OCI-LY3 (cell line): ENCODE data around the gene C9orf78.

ENCODE experiments used
- H2AFZ ChIP-seq: fragments of 200-600, 300-600 bp; shearing (Covaris generic); 2 replicates; pipeline ENCODE4 v1.6.0; 2014; ENCODE audit warnings: antibody characterized with exemption, low read depth, low read length
- H3K27ac ChIP-seq: fragments of 200-600, 300-600 bp; sonication (generic); 2 replicates; pipeline ENCODE4 v1.5.1; 2014; ENCODE audit warnings: mild to moderate bottlenecking, low read length, moderate library complexity, mixed read lengths
- H3K27me3 ChIP-seq: fragments of 200-600, 300-600 bp; sonication (generic); 2 replicates; pipeline ENCODE4 v1.6.1; 2014; ENCODE audit warnings: low read depth, low read length, mixed read lengths
- H3K36me3 ChIP-seq: fragments of 200-600, 300-600 bp; sonication (generic); replicated peaks from 2 replicates; pipeline ENCODE3; 2014; ENCODE audit warnings: low read depth, low read length, mixed read lengths
- H3K4me1 ChIP-seq: fragments of 300-600, 200-600 bp; sonication (generic); 2 replicates; pipeline ENCODE4 v1.6.1; 2014; ENCODE audit warnings: low read length, mixed read lengths
- H3K4me2 ChIP-seq: fragments of 200-600, 300-600 bp; sonication (generic); 2 replicates; pipeline ENCODE4 v1.6.1; 2014; ENCODE audit warnings: low read length, mixed read lengths
- H3K4me3 ChIP-seq: fragments of 300-600, 200-600 bp; sonication (generic); 2 replicates; pipeline ENCODE4 v1.5.1; 2014; ENCODE audit warnings: antibody characterized with exemption, mild to moderate bottlenecking, low read length, moderate library complexity
- H3K79me2 ChIP-seq: fragments of 300-600, 200-600 bp; shearing (Covaris generic); 2 replicates; pipeline ENCODE4 v1.6.1; 2014; ENCODE audit warnings: mild to moderate bottlenecking, low read length, mixed read lengths
- H3K9ac ChIP-seq: fragments of 300-600, 200-600 bp; shearing (Covaris generic); 2 replicates; pipeline ENCODE4 v1.6.0; 2014; ENCODE audit warnings: mild to moderate bottlenecking, low read length, moderate library complexity
- H3K9me3 ChIP-seq: fragments of 200-600, 300-600 bp; shearing (Covaris generic); 2 replicates; pipeline ENCODE4 v1.6.1; 2014; ENCODE audit warnings: low read length, mixed read lengths; ENCODE audit not compliant: insufficient read depth
- H4K20me1 ChIP-seq: fragments of 200-600, 300-600 bp; sonication (generic); 2 replicates; pipeline ENCODE4 v1.6.1; 2016; ENCODE audit warnings: low read length, mixed read lengths; ENCODE audit not compliant: insufficient read depth
- CTCF ChIP-seq: fragments of 200-600, 300-600 bp; sonication (generic); IDR thresholded peaks from 2 replicates; pipeline ENCODE4 v1.5.1; 2014; ENCODE audit warnings: antibody characterized with exemption, low read length, low read depth
- EZH2phosphoT487 ChIP-seq: fragments of 200-600 bp; shearing (Covaris generic); IDR thresholded peaks from 2 replicates; pipeline ENCODE4 v1.6.1; 2018; ENCODE audit warnings: antibody characterized with exemption, mixed run types, low read depth

Gene C9orf78

GRCh38 chr9:129873563-129874190 is 38.6 kb upstream of the C9orf78 start:
- Histone ChIP-seq H3K4me3 (no peak overlapping the region), H3K9me3 (no peaks in the 10 kb centered on the region), H2AFZ (no peak overlapping the region), H4K20me1 (no peaks in the 10 kb centered on the region), H3K27me3 (no peaks in the 10 kb centered on the region), H3K4me1 (0 out of 2 replicates have a peak, but pooled peaks cover 3% of the 10 kb centered on the region), H3K9ac (no peak overlapping the region), H3K4me2 (no peak overlapping the region), H3K27ac (no peak overlapping the region), H3K79me2 (no peaks in the 10 kb centered on the region), H3K36me3 (no peaks in the 10 kb centered on the region)
- TF ChIP-seq CTCF (no peak), EZH2phosphoT487 (no peak)

GRCh38 chr9:129871046-129871445 is 36.0 kb upstream of the C9orf78 start:
- TF ChIP-seq CTCF (no peak), EZH2phosphoT487 (no peak)
- Histone ChIP-seq H3K27ac (no peak overlapping the region), H3K36me3 (no peaks in the 10 kb centered on the region)

DNA sequence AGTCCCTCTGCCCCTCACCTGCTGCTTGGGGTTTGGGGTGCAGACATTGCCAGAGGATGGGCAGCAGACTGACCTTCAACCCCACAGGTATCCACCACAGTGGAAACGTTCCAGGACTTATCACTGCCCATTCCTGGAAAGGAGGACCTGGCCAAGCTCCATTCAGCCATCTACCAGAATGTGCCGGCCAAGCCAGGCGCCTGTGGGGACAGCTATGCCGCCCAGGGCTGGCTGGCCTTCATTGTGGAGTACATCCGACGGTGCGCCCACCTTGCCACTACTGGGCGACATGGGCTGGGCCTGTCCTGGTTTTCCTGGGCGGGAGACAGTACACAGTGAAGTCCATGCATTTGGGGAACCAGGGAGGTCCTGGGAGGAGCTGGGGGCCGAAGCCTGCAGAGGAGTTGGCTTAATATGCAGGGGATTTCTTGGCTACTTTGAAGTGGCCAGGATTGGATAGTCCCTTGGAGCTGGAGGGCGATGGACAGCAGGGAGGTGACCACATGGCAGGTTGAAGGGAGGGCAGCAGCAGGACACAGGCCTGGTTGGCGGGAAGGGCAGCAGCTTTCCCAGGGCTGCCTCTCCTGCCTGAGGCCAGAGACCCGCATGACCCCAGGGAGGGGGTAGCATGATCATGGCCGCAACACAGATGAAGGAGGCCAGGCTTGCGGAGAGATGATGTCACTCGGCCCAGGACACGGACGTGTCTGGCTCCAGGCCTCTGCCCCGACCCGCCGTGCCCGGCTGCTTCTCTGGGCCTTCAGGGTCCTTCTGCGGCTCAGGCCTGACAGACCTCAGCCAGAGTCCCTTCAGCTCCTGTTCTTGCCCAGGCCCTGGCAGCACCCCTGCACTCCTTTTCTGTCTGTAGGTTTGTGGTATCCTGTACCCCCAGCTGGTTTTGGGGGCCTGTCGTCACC is 34.8 kb upstream of the C9orf78 start:
- no peak overlapping the region for H3K27ac ChIP-seq
- H4K20me1 ChIP-seq: no peaks in the 10 kb centered on the region
- H3K4me1 ChIP-seq: no peaks in the 10 kb centered on the region
- no peak overlapping the region for H3K4me3 ChIP-seq
- H2AFZ ChIP-seq: no peak overlapping the region
- no peaks in the 10 kb centered on the region for H3K79me2 ChIP-seq
- H3K4me2 ChIP-seq: no peak overlapping the region
- no peaks in the 10 kb centered on the region for H3K36me3 ChIP-seq
- H3K27me3 ChIP-seq: no peaks in the 10 kb centered on the region
- TF ChIP-seq EZH2phosphoT487 (no peak), CTCF (no peak)
- H3K9ac ChIP-seq: no peak overlapping the region
- H3K9me3 ChIP-seq: no peaks in the 10 kb centered on the region

More at GRCh38 chr9:129871046-129871445, 36.0 kb upstream of the C9orf78 start:
- H3K4me3 ChIP-seq: no peak overlapping the region
- H3K4me2 ChIP-seq: no peak overlapping the region
- no peak overlapping the region for H3K9ac ChIP-seq
- no peaks in the 10 kb centered on the region for H3K4me1 ChIP-seq
- no peaks in the 10 kb centered on the region for H3K27me3 ChIP-seq
- no peaks in the 10 kb centered on the region for H4K20me1 ChIP-seq
- no peaks in the 10 kb centered on the region for H3K9me3 ChIP-seq
- no peaks in the 10 kb centered on the region for H3K79me2 ChIP-seq
- no peak overlapping the region for H2AFZ ChIP-seq

DNA sequence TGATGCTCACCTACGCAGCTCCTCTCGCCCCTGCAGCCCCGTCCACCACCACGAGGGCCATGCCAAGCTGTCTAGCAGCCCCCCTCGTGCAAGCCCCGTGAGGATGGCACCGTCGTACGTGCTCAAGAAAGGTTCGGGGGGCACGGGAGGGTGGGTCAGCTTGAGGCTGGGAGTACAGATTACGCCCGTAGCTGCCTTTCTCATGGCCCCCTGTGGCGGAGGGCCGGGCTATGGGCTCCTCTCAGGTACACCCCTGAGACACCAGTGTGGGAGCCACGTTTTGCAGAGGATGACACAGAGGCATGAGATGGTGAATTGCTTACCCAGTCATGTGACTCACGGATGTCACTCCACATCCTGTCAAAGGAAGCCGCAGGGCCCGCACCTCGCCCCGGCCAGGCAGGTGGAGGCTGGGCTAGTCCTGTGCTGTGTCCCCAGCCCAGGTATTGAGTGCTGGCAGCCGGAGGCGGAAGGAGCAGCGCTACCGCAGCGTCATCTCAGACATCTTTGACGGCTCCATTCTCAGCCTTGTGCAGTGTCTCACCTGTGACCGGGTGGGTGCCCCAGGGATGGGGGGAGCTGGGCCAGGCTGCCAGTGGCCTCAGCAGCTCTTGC is 33.9 kb upstream of the C9orf78 start:
- Histone ChIP-seq H3K9ac (no peak overlapping the region), H3K79me2 (no peaks in the 10 kb centered on the region), H3K27me3 (no peaks in the 10 kb centered on the region), H3K27ac (no peak overlapping the region), H3K4me2 (no peak overlapping the region), H3K9me3 (no peaks in the 10 kb centered on the region), H2AFZ (no peak overlapping the region), H3K36me3 (no peaks in the 10 kb centered on the region), H3K4me3 (no peak overlapping the region), H4K20me1 (no peaks in the 10 kb centered on the region), H3K4me1 (no peaks in the 10 kb centered on the region)
- TF ChIP-seq EZH2phosphoT487 (no peak), CTCF (no peak)
